ENCODE data around the gene SEC61B. TPM values are rescaled to one million over a fixed set of nuclear protein-coding genes. Genes with fewer than 3 reads are reported as not detected.
A peak's percentile ranks its signal among the peaks of the same experiment; 100 is the strongest.

SEC61B gene
- total and polyA plus RNA-seq, 9 of the 15 experiments (the other 6 are each of a cell fraction or from before 2014, with no cell fraction given) = 57.8 to 262 (median 172) TPM

- peak in 1 of 2 experiments; percentile 75; a peak in 1 of 4 replicates for TF ChIP-seq SIN3A (IDR thresholded peaks at IDR 0.05; ENCODE audit: borderline replicate concordance in 2 of 2, control insufficient read depth in 1 of 2, low read depth in 2 of 2, low read length in 2 of 2)
- TF ChIP-seq ZNF282 (CRISPR knock-in tag; IDR thresholded peaks at IDR 0.05) = 0 out of 2 replicates have a peak, but pooled peaks have one; percentile 16
- TF ChIP-seq MXI1 (IDR thresholded peaks at IDR 0.05; ENCODE audit: low read depth, low read length) = no peak
- no peak for TF ChIP-seq SMARCE1 (IDR thresholded peaks at IDR 0.05)
- TF ChIP-seq PTTG1 (tag; IDR thresholded peaks at IDR 0.05; ENCODE audit: low read depth) = no peak
Observed at GRCh38 chr9:99221266-99221620, 839 bp upstream of the SEC61B start (continued).

- DNase-seq (ENCODE audit: extremely low read depth in 1 of 4, low spot score in 3 of 4) (peak in 1 of 4 experiments; percentile 45), ATAC-seq (peak; percentile 59), FAIRE-seq (no peak)
- H3K79me2 ChIP-seq (ENCODE audit: control insufficient read depth, insufficient read depth, low read length) = peaks cover 91% of the 10 kb centered on the region
- POLR2A ChIA-PET = interaction anchor here (0.6 to 4.7 kb wide), 19 partner anchors 9 to 1147 kb away, joined by 3 to 45 read pairs (median 4); partner anchors contain the start of gene NR4A3
- peak overlapping the region; percentile 84 for H3K4me2 ChIP-seq (ENCODE audit: insufficient read depth, low read length)
- H3K4me3 ChIP-seq = peak overlapping the region; percentile 64
- peaks cover 9 to 14% of the 10 kb centered on the region in 2 experiments; a peak in 3 of 5 replicates for H3K4me1 ChIP-seq (replicated peaks in 1 of 2; ENCODE audit: control insufficient read depth in 2 of 2, insufficient read depth in 2 of 2, low read length in 2 of 2)
- H4K20me1 ChIP-seq (replicated peaks; ENCODE audit: control insufficient read depth, insufficient read depth, low read length) = peaks cover 10% of the 10 kb centered on the region
- TSS peak; percentile 56 for BruUV-seq (replicated peaks)
- H2AFZ ChIP-seq (ENCODE audit: low read depth, low read length) = peak overlapping the region; percentile 94
- H3K9me3 ChIP-seq (replicated peaks; ENCODE audit: control insufficient read depth, insufficient read depth, low read depth, low read length) = no peaks in the 10 kb centered on the region
- peaks cover 59% of the 10 kb centered on the region for H3K36me3 ChIP-seq (ENCODE audit: control insufficient read depth, insufficient read depth, low read length)
- peak overlapping the region; percentile 98 for H3K27ac ChIP-seq (ENCODE audit: extremely low read depth, low read depth, low read length)
- in situ Hi-C loops (cut with MboI) (no loop called here), intact Hi-C loops (cut with micrococcal nuclease) (no loop called here)
- CTCF ChIA-PET (ENCODE audit: low intra/inter-chr PET ratio) = no interaction called here
- 5% methylated on average over 30 of the region's 30 CpGs for WGBS (ENCODE audit: insufficient coverage, low coverage, missing lambda C conversion rate)
- peak overlapping the region; percentile 85 to 98 for H3K9ac ChIP-seq (ENCODE audit: insufficient read depth in 1 of 2, low read depth in 2 of 2, low read length in 2 of 2)
- H3K9me1 ChIP-seq (ENCODE audit: control insufficient read depth, insufficient read depth, low read length) = no peaks in the 10 kb centered on the region
- H3K27me3 ChIP-seq (ENCODE audit: control insufficient read depth in 2 of 2, insufficient read depth in 2 of 2, low read length in 2 of 2) = no peaks in the 10 kb centered on the region
- TF ChIP-seq BMI1 (IDR thresholded peaks at IDR 0.05; ENCODE audit: low read length) = no peak
- no peak for TF ChIP-seq HOXB6 (CRISPR knock-in tag; IDR thresholded peaks at IDR 0.05; ENCODE audit: borderline replicate concordance)
- no peak for TF ChIP-seq CEBPB (tag; IDR thresholded peaks at IDR 0.05)
- TF ChIP-seq WHSC1 (IDR thresholded peaks at IDR 0.05; ENCODE audit: low read length) = no peak
- TF ChIP-seq ZZZ3 (IDR thresholded peaks at IDR 0.05) = no peak
- 0 out of 2 replicates have a peak, but pooled peaks have one; percentile 52 for TF ChIP-seq ETV5 (CRISPR knock-in tag; IDR thresholded peaks at IDR 0.05; ENCODE audit: low read depth)
- TF ChIP-seq PHF20 (IDR thresholded peaks at IDR 0.05; ENCODE audit: partially characterized antibody) = no peak
- TF ChIP-seq PML (IDR thresholded peaks at IDR 0.05; ENCODE audit: low read length) = 0 out of 2 replicates have a peak, but pooled peaks have one; percentile 2
- peak in 1 of 2 experiments; percentile 79; a peak in 2 of 4 replicates for TF ChIP-seq HDAC1 (IDR thresholded peaks at IDR 0.05)
- no peak; the same call in 1 of the 2 replicates for TF ChIP-seq SMARCE1 (IDR thresholded peaks at IDR 0.05)
- no peak for TF ChIP-seq ZNF280A (IDR thresholded peaks at IDR 0.05; ENCODE audit: low read depth, partially characterized antibody)
- no peak for TF ChIP-seq LARP7 (IDR thresholded peaks at IDR 0.05)
- no peak for TF ChIP-seq ZBTB9 (CRISPR knock-in tag; IDR thresholded peaks at IDR 0.05)
- TF ChIP-seq CCAR2 (IDR thresholded peaks at IDR 0.05; ENCODE audit: low read depth, low read length) = no peak
- TF ChIP-seq ESRRB (CRISPR knock-in tag; IDR thresholded peaks at IDR 0.05; ENCODE audit: borderline replicate concordance) = no peak
Observed at GRCh38 chr9:99222416-99223270, 561 bp downstream of the SEC61B start.
